ENCODE data around the gene ENPP3. TPM values are rescaled to one million over a fixed set of nuclear protein-coding genes. Genes with fewer than 3 reads are reported as not detected.
"Not testable (repeated sequence)": the region's sequence is repeated elsewhere in the genome, so short reads cannot be mapped to it uniquely, and the experiment has no call there.

The ENPP3 gene
- total RNA-seq, 1 donor from 2014 or later: 0.09 TPM

- TF ChIP-seq EZH2 (IDR thresholded peaks at IDR 0.05) (no peak), EZH2phosphoT487 (IDR thresholded peaks at IDR 0.05) (no peak)
- Histone ChIP-seq H4K20me1 (ENCODE audit: low read depth) (no peaks in the 10 kb centered on the region), H3K4me1 (no peaks in the 10 kb centered on the region), H3K9me3 (ENCODE audit: low read depth) (no peaks in the 10 kb centered on the region), H3K4me2 (no peak overlapping the region), H3K4me3 (no peak overlapping the region), H3K27me3 (no peaks in the 10 kb centered on the region), H3K36me3 (no peaks in the 10 kb centered on the region), H2AFZ (replicated peaks) (peak overlapping the region; percentile 32), H3F3A (ENCODE audit: low read depth) (no peaks in the 10 kb centered on the region), H3K79me2 (ENCODE audit: low read depth) (no peaks in the 10 kb centered on the region), H3K9ac (no peak overlapping the region), H3K27ac (no peak overlapping the region)
- Mint-ChIP-seq H3K27me3 (ENCODE audit: insufficient read depth, low read depth) (no peaks in the 10 kb centered on the region), H3K36me3 (no peaks in the 10 kb centered on the region), H3K27ac (no peak overlapping the region), H3K4me1 (no peaks in the 10 kb centered on the region), H3K9me3 (no peaks in the 10 kb centered on the region), H3K4me3 (no peak overlapping the region)
- peak; percentile 14 for DNase-seq (ENCODE audit: low spot score)
Observed at GRCh38 chr6:131744432-131745287, 107.6 kb downstream of the ENPP3 start.

GRCh38 chr6:131745476-131745875 lies 108.4 kb downstream of the ENPP3 start:
- no peak for DNase-seq (ENCODE audit: low spot score)
- Histone ChIP-seq H2AFZ (replicated peaks) (no peak overlapping the region), H4K20me1 (ENCODE audit: low read depth) (no peaks in the 10 kb centered on the region), H3K4me3 (no peak overlapping the region), H3K9ac (no peak overlapping the region), H3K36me3 (no peaks in the 10 kb centered on the region), H3K4me1 (no peaks in the 10 kb centered on the region), H3K27me3 (no peaks in the 10 kb centered on the region), H3K9me3 (ENCODE audit: low read depth) (no peaks in the 10 kb centered on the region), H3F3A (ENCODE audit: low read depth) (no peaks in the 10 kb centered on the region), H3K4me2 (no peak overlapping the region), H3K27ac (no peak overlapping the region), H3K79me2 (ENCODE audit: low read depth) (no peaks in the 10 kb centered on the region)
- Mint-ChIP-seq H3K36me3 (no peaks in the 10 kb centered on the region), H3K27me3 (ENCODE audit: insufficient read depth, low read depth) (no peaks in the 10 kb centered on the region), H3K27ac (no peak overlapping the region), H3K9me3 (no peaks in the 10 kb centered on the region), H3K4me3 (no peak overlapping the region), H3K4me1 (no peaks in the 10 kb centered on the region)
- TF ChIP-seq EZH2 (IDR thresholded peaks at IDR 0.05) (no peak), CTCF (IDR thresholded peaks at IDR 0.05) (no peak), EZH2phosphoT487 (IDR thresholded peaks at IDR 0.05) (no peak)

- Mint-ChIP-seq H3K9me3 (no peaks in the 10 kb centered on the region), H3K27me3 (ENCODE audit: insufficient read depth, low read depth) (no peaks in the 10 kb centered on the region), H3K36me3 (no peaks in the 10 kb centered on the region), H3K4me3 (no peak overlapping the region), H3K27ac (peak overlapping the region; percentile 59), H3K4me1 (no peaks in the 10 kb centered on the region)
- Histone ChIP-seq H3K27ac (no peak overlapping the region), H3K4me1 (no peaks in the 10 kb centered on the region), H3F3A (ENCODE audit: low read depth) (no peaks in the 10 kb centered on the region), H3K79me2 (ENCODE audit: low read depth) (no peaks in the 10 kb centered on the region), H3K36me3 (no peaks in the 10 kb centered on the region), H3K9me3 (ENCODE audit: low read depth) (no peaks in the 10 kb centered on the region), H3K9ac (no peak overlapping the region), H4K20me1 (ENCODE audit: low read depth) (no peaks in the 10 kb centered on the region), H3K27me3 (no peaks in the 10 kb centered on the region), H3K4me3 (no peak overlapping the region), H3K4me2 (no peak overlapping the region), H2AFZ (replicated peaks) (peak overlapping the region; percentile 29)
- TF ChIP-seq EZH2phosphoT487 (IDR thresholded peaks at IDR 0.05): no peak
- no peak for TF ChIP-seq EZH2 (IDR thresholded peaks at IDR 0.05)
- no peak for TF ChIP-seq CTCF (IDR thresholded peaks at IDR 0.05)
- no peak for DNase-seq (ENCODE audit: low spot score)
Observed at GRCh38 chr6:131747821-131748353, 110.8 kb downstream of the ENPP3 start.

- no peak overlapping the region for H3K27ac Mint-ChIP-seq
- no peak for TF ChIP-seq EZH2 (IDR thresholded peaks at IDR 0.05)
- TF ChIP-seq EZH2phosphoT487 (IDR thresholded peaks at IDR 0.05): no peak
- no peak for TF ChIP-seq CTCF (IDR thresholded peaks at IDR 0.05)
- Histone ChIP-seq H3K36me3 (no peaks in the 10 kb centered on the region), H3K9me3 (ENCODE audit: low read depth) (no peaks in the 10 kb centered on the region), H3K4me2 (no peak overlapping the region), H3K79me2 (ENCODE audit: low read depth) (no peaks in the 10 kb centered on the region), H3K4me1 (no peaks in the 10 kb centered on the region), H3K27me3 (no peaks in the 10 kb centered on the region), H3K4me3 (no peak overlapping the region), H3K9ac (no peak overlapping the region), H2AFZ (replicated peaks) (no peak overlapping the region), H3K27ac (no peak overlapping the region), H4K20me1 (ENCODE audit: low read depth) (no peaks in the 10 kb centered on the region), H3F3A (ENCODE audit: low read depth) (no peaks in the 10 kb centered on the region)
- no peaks in the 10 kb centered on the region for H3K36me3 Mint-ChIP-seq
- H3K27me3 Mint-ChIP-seq (ENCODE audit: insufficient read depth, low read depth): no peaks in the 10 kb centered on the region
- DNase-seq (ENCODE audit: low spot score): no peak
- H3K4me3 Mint-ChIP-seq: no peak overlapping the region
- no peaks in the 10 kb centered on the region for H3K4me1 Mint-ChIP-seq
- no peaks in the 10 kb centered on the region for H3K9me3 Mint-ChIP-seq
Observed at GRCh38 chr6:131749023-131749422, 111.9 kb downstream of the ENPP3 start.

- H3K27ac Mint-ChIP-seq; H3K4me1 ChIP-seq; H2AFZ ChIP-seq (replicated peaks); H3K9me3 Mint-ChIP-seq; H3K36me3 Mint-ChIP-seq; H3K79me2 ChIP-seq (ENCODE audit: low read depth); H3K27me3 ChIP-seq; H3K27ac ChIP-seq; H3K9ac ChIP-seq; H3K36me3 ChIP-seq; H3K4me3 ChIP-seq; H4K20me1 ChIP-seq (ENCODE audit: low read depth); H3K9me3 ChIP-seq (ENCODE audit: low read depth); H3K4me2 ChIP-seq; DNase-seq (ENCODE audit: low spot score); H3K4me1 Mint-ChIP-seq; H3F3A ChIP-seq (ENCODE audit: low read depth); H3K4me3 Mint-ChIP-seq; H3K27me3 Mint-ChIP-seq (ENCODE audit: insufficient read depth, low read depth): not testable (repeated sequence)
Observed at GRCh38 chr6:131751012-131751715, 114.1 kb downstream of the ENPP3 start.

All from neural progenitor cell (in vitro differentiated cells).